Panc1 (cell line): ENCODE results near the gene RAB7A. TPM values are rescaled to one million over a fixed set of nuclear protein-coding genes. Genes with fewer than 3 reads are reported as not detected.

ENCODE experiments used
- total RNA-seq: library from RNA; stranded (reverse); gene quantifications from one replicate; pipeline ENCODE4 v1.2.1, GENCODE V29; 2021; ENCODE audit not compliant: unreplicated experiment

The RAB7A gene
- total RNA-seq, 1 experiment from 2014 or later: 386 TPM

Other genes with a start within 250 kb of the RAB7A start
- gene GATA2, start 233.0 kb upstream of the RAB7A start, total RNA-seq: 74.6 TPM
- gene RPN1, start 75.4 kb upstream of the RAB7A start, total RNA-seq: 320 TPM
- gene ACAD9, start 153.4 kb downstream of the RAB7A start, total RNA-seq: 70.9 TPM